Aorta (tissue), 5 donors: ENCODE measurements around the gene NKAIN2. TPM values are rescaled to one million over a fixed set of nuclear protein-coding genes. Genes with fewer than 3 reads are reported as not detected.
"Not testable (repeated sequence)": the region's sequence is repeated elsewhere in the genome, so short reads cannot be mapped to it uniquely, and the experiment has no call there.

Experiments used
- ATAC-seq: fragments of 200-7000 bp; cut with Tn5 transposase; one replicate; pipeline ENCODE4 v1.9.1; 2022; ENCODE audit warnings: moderate library complexity; ENCODE audit not compliant: low FRiP score
- DNase-seq, 2 donors: peaks; one replicate each; pipeline ENCODE4 v3.0.0-alpha.2; 2020
- H3K27ac ChIP-seq, 2 donors: one replicate each; pipeline ENCODE4 v1.5.1; 2013; ENCODE audit warnings: low read length in 2 of 2, mild to moderate bottlenecking in 2 of 2, moderate library complexity in 2 of 2, control low read depth in 1 of 2, inconsistent platforms in 1 of 2, low read depth in 1 of 2
- H3K27me3 ChIP-seq, 2 donors: one replicate each; pipeline ENCODE4 v1.6.1; 2013; ENCODE audit warnings: control low read depth in 1 of 2, low read length in 1 of 2, mild to moderate bottlenecking in 1 of 2, moderate library complexity in 1 of 2; ENCODE audit not compliant: insufficient read depth in 2 of 2, control insufficient read depth in 1 of 2
- H3K36me3 ChIP-seq, 2 donors: one replicate each; pipeline ENCODE4 v1.6.1; 2013; ENCODE audit warnings: control low read depth in 1 of 2, low read length in 1 of 2, mild to moderate bottlenecking in 1 of 2; ENCODE audit not compliant: insufficient read depth in 2 of 2, control insufficient read depth in 1 of 2
- H3K4me1 ChIP-seq, 2 donors: one replicate each; pipeline ENCODE4 v1.6.1; 2013; ENCODE audit warnings: low read length in 2 of 2, control low read depth in 1 of 2, mild to moderate bottlenecking in 1 of 2, moderate library complexity in 1 of 2; ENCODE audit not compliant: insufficient read depth in 2 of 2, control insufficient read depth in 1 of 2
- H3K4me3 ChIP-seq, 2 donors: one replicate each; pipeline ENCODE4 v1.5.1; 2013; ENCODE audit warnings: low read length in 2 of 2, control low read depth in 1 of 2, mild to moderate bottlenecking in 1 of 2
- H3K9me3 ChIP-seq: one replicate; pipeline ENCODE4 v1.6.1; 2013; ENCODE audit warnings: mild to moderate bottlenecking, low read length; ENCODE audit not compliant: control insufficient read depth
- WGBS, 2 donors: extraction: QIAGEN DNeasy Blood & Tissue Kit; methylation state at CpG; one replicate each; pipeline ENCODE4 v1.1.7; 2013; 5-methylcytosine and 5-hydroxymethylcytosine counted together
- intact Hi-C, 2 donors: fragments of 100-400 bp; cut with DNase I; formaldehyde crosslinking; loops; one replicate each; pipeline versions ENCODE4 v1.14.2 to v1.15.0; 2022
- polyA plus RNA-seq, 2 donors: library from polyadenylated mRNA; stranded (reverse); fragments of 200-250 nt; gene quantifications; one replicate each; pipeline ENCODE4 v1.2.3, GENCODE V29; 2013
- total RNA-seq, 2 donors: library from RNA; stranded (reverse); fragmentation: NEBNext Ultra II Directional; extraction: Animal tissue kit (Norgen Biotek cat#: 25700); gene quantifications; one replicate each; pipeline ENCODE4 v1.2.1, GENCODE V29; 2021
- donor health status: healthy with polysubstance abuse.
- donor health status: Bipolar disorder and iron deficiency.
- donor health status: DM: no; HTN: no; CAD: no.
- donor health status: DM: no; HTN: no; CAD: no.
- donor health status: DM: yes; HTN: yes; CAD: no.

Gene NKAIN2
- total and polyA plus RNA-seq, 4 donors: 1.4 to 1.9 TPM; not detected in 2

GRCh38 chr6:124147621-124148020 is 344.0 kb downstream of the NKAIN2 start:
- Histone ChIP-seq H3K4me1 (no peaks in the 10 kb centered on the region), H3K27me3 (no peaks in the 10 kb centered on the region), H3K9me3 (no peaks in the 10 kb centered on the region), H3K4me3 (no peak overlapping the region), H3K27ac (no peak overlapping the region), H3K36me3 (no peaks in the 10 kb centered on the region)
- intact Hi-C loops: no loop called here
- no peak for ATAC-seq
- DNase-seq: no peak
- 25 to 27% methylated on average over 5 of the region's 5 CpGs for WGBS, 2 donors

GRCh38 chr6:124148236-124148957 is 344.7 kb downstream of the NKAIN2 start:
- Histone ChIP-seq H3K27me3 (no peaks in the 10 kb centered on the region), H3K9me3 (no peaks in the 10 kb centered on the region), H3K4me1 (no peaks in the 10 kb centered on the region), H3K4me3 (no peak overlapping the region), H3K27ac (no peak overlapping the region), H3K36me3 (no peaks in the 10 kb centered on the region)
- ATAC-seq: no peak
- no peak for DNase-seq
- WGBS, 2 donors: 55 to 56% methylated on average over 2 of the region's 2 CpGs
- intact Hi-C loops: no loop called here

GRCh38 chr6:124149646-124150045 is 346.0 kb downstream of the NKAIN2 start:
- ATAC-seq: no peak
- no peaks in the 10 kb centered on the region for H3K27me3 ChIP-seq
- no peak for DNase-seq
- no peaks in the 10 kb centered on the region for H3K9me3 ChIP-seq
- no peaks in the 10 kb centered on the region for H3K4me1 ChIP-seq
- WGBS, 2 donors: 89 to 90% methylated on average over 4 of the region's 4 CpGs
- H3K36me3 ChIP-seq: no peaks in the 10 kb centered on the region
- H3K27ac ChIP-seq: no peak overlapping the region
- intact Hi-C loops: no loop called here
- H3K4me3 ChIP-seq: no peak overlapping the region

- no peak overlapping the region for H3K27ac ChIP-seq
- intact Hi-C loops: no loop called here
- no peaks in the 10 kb centered on the region for H3K36me3 ChIP-seq
- no peaks in the 10 kb centered on the region for H3K9me3 ChIP-seq
- no peak overlapping the region for H3K4me3 ChIP-seq
- WGBS, 2 donors: 72 to 78% methylated on average over 1 of the region's 1 CpG
- ATAC-seq (no peak), DNase-seq (no peak)
- H3K4me1 ChIP-seq: no peaks in the 10 kb centered on the region
- H3K27me3 ChIP-seq: no peaks in the 10 kb centered on the region
Measured at GRCh38 chr6:124158024-124158423, 354.4 kb downstream of the NKAIN2 start.

GRCh38 chr6:124163676-124164075 is 360.0 kb downstream of the NKAIN2 start:
- Histone ChIP-seq H3K27me3 (no peaks in the 10 kb centered on the region), H3K27ac (no peak overlapping the region), H3K36me3 (no peaks in the 10 kb centered on the region), H3K4me1 (no peaks in the 10 kb centered on the region), H3K9me3 (no peaks in the 10 kb centered on the region), H3K4me3 (no peak overlapping the region)
- ATAC-seq (no peak), DNase-seq (no peak)
- intact Hi-C loops: no loop called here
- 56 to 74% methylated on average over 3 of the region's 3 CpGs for WGBS, 2 donors

- intact Hi-C loops: no loop called here
- Histone ChIP-seq H3K4me3 (no peak overlapping the region), H3K27me3 (no peaks in the 10 kb centered on the region), H3K27ac (no peak overlapping the region), H3K4me1 (no peaks in the 10 kb centered on the region), H3K9me3 (no peaks in the 10 kb centered on the region), H3K36me3 (no peaks in the 10 kb centered on the region)
- DNase-seq: no peak
- no peak for ATAC-seq
- 86 to 87% methylated on average over 7 of the region's 7 CpGs for WGBS, 2 donors
Measured at GRCh38 chr6:124164343-124164742, 360.7 kb downstream of the NKAIN2 start.

GRCh38 chr6:124167249-124167648 is 363.6 kb downstream of the NKAIN2 start:
- H3K4me1 ChIP-seq, H3K27me3 ChIP-seq, DNase-seq, H3K9me3 ChIP-seq, H3K27ac ChIP-seq, intact Hi-C loops, H3K4me3 ChIP-seq, ATAC-seq, H3K36me3 ChIP-seq: not testable (repeated sequence)
- 75 to 80% methylated on average over 1 of the region's 1 CpG for WGBS, 2 donors

- 48% methylated on average over 2 of the region's 2 CpGs for WGBS, 2 donors
Measured at GRCh38 chr6:124190256-124190655, 386.6 kb downstream of the NKAIN2 start.

GRCh38 chr6:124193132-124193531 is 389.5 kb downstream of the NKAIN2 start:
- ATAC-seq (no peak), DNase-seq (peak in 1 of 2 donors; percentile 25)
- Histone ChIP-seq H3K4me3 (no peak overlapping the region), H3K4me1 (no peaks in the 10 kb centered on the region), H3K9me3 (no peaks in the 10 kb centered on the region), H3K27ac (no peak overlapping the region), H3K27me3 (no peaks in the 10 kb centered on the region), H3K36me3 (no peaks in the 10 kb centered on the region)
- intact Hi-C loops: no loop called here
- WGBS, 2 donors: 94 to 96% methylated on average over 8 of the region's 8 CpGs

More at GRCh38 chr6:124190256-124190655, 386.6 kb downstream of the NKAIN2 start:
- H3K4me1 ChIP-seq: no peaks in the 10 kb centered on the region
- no peaks in the 10 kb centered on the region for H3K9me3 ChIP-seq
- no peak overlapping the region for H3K27ac ChIP-seq
- no peak for ATAC-seq
- DNase-seq: no peak
- no peaks in the 10 kb centered on the region for H3K27me3 ChIP-seq
- H3K4me3 ChIP-seq: no peak overlapping the region
- H3K36me3 ChIP-seq: no peaks in the 10 kb centered on the region
- intact Hi-C loops: no loop called here
